SU-DHL-6 (cell line): ENCODE data around the gene YIPF1.

Source experiments
- H2AFZ ChIP-seq: fragments of 200-600 bp; sonication (generic); 2 replicates; pipeline ENCODE4 v1.6.1; 2014; ENCODE audit warnings: low read depth, mild to moderate bottlenecking, moderate library complexity, mixed read lengths, antibody characterized with exemption, low read length; ENCODE audit not compliant: severe bottlenecking
- H3F3A ChIP-seq: fragments of 200-600 bp; shearing (Covaris generic); 2 replicates; pipeline ENCODE4 v1.6.0; 2016; ENCODE audit warnings: antibody characterized with exemption, mild to moderate bottlenecking; ENCODE audit not compliant: insufficient read depth
- H3K27ac ChIP-seq: fragments of 200-600 bp; sonication (generic); 2 replicates; pipeline ENCODE4 v1.5.1; 2016; ENCODE audit warnings: low read depth, mild to moderate bottlenecking, low read length, moderate library complexity, mixed read lengths
- H3K27me3 ChIP-seq: fragments of 200-600 bp; sonication (generic), shearing (Covaris generic); 2 replicates; pipeline ENCODE4 v1.6.0; 2014; ENCODE audit warnings: mild to moderate bottlenecking, low read length
- H3K36me3 ChIP-seq: fragments of 200-600 bp; sonication (generic); 2 replicates; pipeline ENCODE4 v1.6.1; 2014; ENCODE audit warnings: mild to moderate bottlenecking, low read length, mixed read lengths
- H3K4me2 ChIP-seq: fragments of 300-600, 200-600 bp; shearing (Covaris generic), sonication (generic); 2 replicates; pipeline ENCODE4 v1.6.0; 2014; ENCODE audit warnings: low read length, low read depth, mild to moderate bottlenecking; ENCODE audit not compliant: poor library complexity, severe bottlenecking
- H3K4me3 ChIP-seq: fragments of 200-600 bp; sonication (generic); 2 replicates; pipeline ENCODE4 v1.5.1; 2014; ENCODE audit warnings: antibody characterized with exemption, low read length, mild to moderate bottlenecking, mixed read lengths; ENCODE audit not compliant: insufficient read depth, poor library complexity, severe bottlenecking
- H3K79me2 ChIP-seq: fragments of 200-600 bp; sonication (generic); 2 replicates; pipeline ENCODE4 v1.6.1; 2014; ENCODE audit warnings: mild to moderate bottlenecking, low read length, moderate library complexity; ENCODE audit not compliant: insufficient read depth
- H3K9ac ChIP-seq: fragments of 200-600 bp; sonication (generic); 2 replicates; pipeline ENCODE4 v1.7.0; 2014; ENCODE audit warnings: mild to moderate bottlenecking, low read length
- H3K9me2 ChIP-seq: fragments of 200-600 bp; sonication (generic); replicated peaks from 2 replicates; pipeline ENCODE4 v1.6.1; 2014; ENCODE audit warnings: low read length; ENCODE audit not compliant: insufficient read depth
- H3K9me3 ChIP-seq: fragments of 200-600 bp; sonication (generic); 2 replicates; pipeline ENCODE4 v1.6.1; 2014; ENCODE audit warnings: low read length, mixed read lengths; ENCODE audit not compliant: insufficient read depth
- H4K20me1 ChIP-seq: fragments of 200-600 bp; sonication (generic); 2 replicates; pipeline ENCODE4 v1.6.1; 2014; ENCODE audit warnings: low read depth, mild to moderate bottlenecking, antibody characterized with exemption, low read length, moderate library complexity, mixed read lengths
- CTCF ChIP-seq: fragments of 200-600 bp; sonication (generic); IDR thresholded peaks from one replicate; pipeline ENCODE4 v1.5.1; 2017; ENCODE audit warnings: antibody characterized with exemption, mild to moderate bottlenecking, low read length, moderate library complexity; ENCODE audit not compliant: insufficient read depth, poor library complexity, severe bottlenecking
- EZH2phosphoT487 ChIP-seq: fragments of 200-600 bp; sonication (generic), shearing (Covaris generic); conservative IDR thresholded peaks from 2 replicates; pipeline ENCODE4 v1.6.1; 2018; ENCODE audit warnings: mild to moderate bottlenecking, antibody characterized with exemption, low read length, moderate library complexity, mixed read lengths

The YIPF1 gene

GRCh38 chr1:53929246-53929960 lies 39.8 kb upstream of the YIPF1 start:
- H3K27me3 ChIP-seq = no peaks in the 10 kb centered on the region
- peaks cover 5% of the 10 kb centered on the region; the same call in 1 of the 2 replicates for H3K9me3 ChIP-seq
- no peaks in the 10 kb centered on the region for H3F3A ChIP-seq
- no peak overlapping the region for H3K27ac ChIP-seq
- H3K79me2 ChIP-seq = no peaks in the 10 kb centered on the region; the same call in 1 of the 2 replicates
- no peaks in the 10 kb centered on the region for H4K20me1 ChIP-seq
- no peak overlapping the region for H3K4me2 ChIP-seq
- no peaks in the 10 kb centered on the region for H3K9me2 ChIP-seq
- H3K4me3 ChIP-seq = no peak overlapping the region
- no peak overlapping the region for H2AFZ ChIP-seq
- no peak overlapping the region for H3K9ac ChIP-seq
- peaks cover 25% of the 10 kb centered on the region for H3K36me3 ChIP-seq
- TF ChIP-seq EZH2phosphoT487 = no peak
- no peak for TF ChIP-seq CTCF

GRCh38 chr1:53927376-53927881 lies 37.8 kb upstream of the YIPF1 start:
- H3K4me2 ChIP-seq = no peak overlapping the region
- H3K9me2 ChIP-seq = no peaks in the 10 kb centered on the region
- H3K27ac ChIP-seq = no peak overlapping the region

GRCh38 chr1:53919675-53920066 lies 30.1 kb upstream of the YIPF1 start:
- H3K27ac ChIP-seq = no peak overlapping the region
- peaks cover 19% of the 10 kb centered on the region; the same call in 1 of the 2 replicates for H3K36me3 ChIP-seq
- H3K9me2 ChIP-seq = no peaks in the 10 kb centered on the region
- no peaks in the 10 kb centered on the region for H3K79me2 ChIP-seq
- 0 out of 2 replicates have a peak, but pooled peaks cover 3% of the 10 kb centered on the region for H3F3A ChIP-seq
- H2AFZ ChIP-seq = no peak overlapping the region
- no peak overlapping the region for H3K4me2 ChIP-seq
- TF ChIP-seq EZH2phosphoT487 (no peak), CTCF (no peak)
- no peaks in the 10 kb centered on the region for H3K9me3 ChIP-seq
- H4K20me1 ChIP-seq = no peaks in the 10 kb centered on the region
- no peaks in the 10 kb centered on the region for H3K27me3 ChIP-seq
- H3K9ac ChIP-seq = no peak overlapping the region
- no peak overlapping the region for H3K4me3 ChIP-seq

More at GRCh38 chr1:53927376-53927881, 37.8 kb upstream of the YIPF1 start:
- Histone ChIP-seq H3K9ac (no peak overlapping the region), H3K4me3 (no peak overlapping the region), H3K9me3 (no peaks in the 10 kb centered on the region), H3F3A (no peaks in the 10 kb centered on the region), H2AFZ (no peak overlapping the region), H4K20me1 (no peaks in the 10 kb centered on the region), H3K36me3 (peaks cover 25% of the 10 kb centered on the region), H3K79me2 (no peaks in the 10 kb centered on the region), H3K27me3 (no peaks in the 10 kb centered on the region)
- TF ChIP-seq EZH2phosphoT487 (no peak), CTCF (no peak)
